GM20431 (cell line): ENCODE measurements around the gene CAPNS1.

Experiments
- in situ Hi-C: fragments of 300-500 bp; cut with MseI, MboI; formaldehyde crosslinking; loops from one replicate; pipeline ENCODE4 v1.15.0; 2020; ENCODE audit warnings: low sequenced_read_pairs; ENCODE audit not compliant: unreplicated experiment

CAPNS1 gene

DNA sequence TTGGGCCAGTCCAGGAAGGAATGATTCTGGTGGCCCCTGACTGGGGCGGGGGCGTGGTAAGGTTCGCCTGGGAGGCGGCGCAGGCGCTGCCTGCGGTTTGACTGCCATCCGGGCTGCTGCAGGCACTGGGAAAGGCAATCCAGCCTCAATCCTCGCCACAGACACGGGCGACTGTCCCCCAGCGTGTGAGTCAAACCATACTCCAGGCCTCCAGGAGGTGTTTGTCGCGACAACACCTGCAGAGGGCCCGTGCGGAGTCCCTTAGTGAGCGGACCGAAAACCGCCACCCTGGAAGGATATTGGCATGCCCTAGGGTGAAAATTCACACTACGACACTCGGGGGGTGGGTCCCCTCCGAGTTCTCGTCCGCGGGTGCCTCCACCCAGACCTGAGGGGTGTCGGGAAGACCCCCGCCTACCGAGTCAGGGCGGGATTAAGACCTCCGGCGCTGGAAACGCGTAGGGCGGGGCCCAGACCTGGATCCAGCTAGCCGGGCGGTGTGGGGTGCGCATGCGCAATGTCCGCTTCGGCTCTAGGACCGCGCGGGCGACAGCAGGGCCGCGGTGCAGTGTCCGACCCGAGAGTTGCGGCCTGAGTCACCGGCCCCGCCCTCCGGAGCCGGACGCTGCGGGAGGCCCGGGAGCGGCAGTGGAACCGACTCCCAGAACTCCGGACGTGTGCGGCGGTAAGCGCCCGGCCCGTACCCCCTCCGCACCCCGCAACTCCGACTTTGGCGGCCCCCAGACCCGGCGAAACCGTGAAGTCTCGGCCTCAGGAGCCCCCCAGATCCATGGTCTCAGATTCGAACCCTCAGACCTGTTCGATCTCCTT, at the start of gene CAPNS1:
Gene CAPNS1 (plus strand): TSS at position 594 of the 831 bp plus-strand sequence. CDS start 946 bp downstream, outside the sequence.
- in situ Hi-C loops, result no loop called here

DNA sequence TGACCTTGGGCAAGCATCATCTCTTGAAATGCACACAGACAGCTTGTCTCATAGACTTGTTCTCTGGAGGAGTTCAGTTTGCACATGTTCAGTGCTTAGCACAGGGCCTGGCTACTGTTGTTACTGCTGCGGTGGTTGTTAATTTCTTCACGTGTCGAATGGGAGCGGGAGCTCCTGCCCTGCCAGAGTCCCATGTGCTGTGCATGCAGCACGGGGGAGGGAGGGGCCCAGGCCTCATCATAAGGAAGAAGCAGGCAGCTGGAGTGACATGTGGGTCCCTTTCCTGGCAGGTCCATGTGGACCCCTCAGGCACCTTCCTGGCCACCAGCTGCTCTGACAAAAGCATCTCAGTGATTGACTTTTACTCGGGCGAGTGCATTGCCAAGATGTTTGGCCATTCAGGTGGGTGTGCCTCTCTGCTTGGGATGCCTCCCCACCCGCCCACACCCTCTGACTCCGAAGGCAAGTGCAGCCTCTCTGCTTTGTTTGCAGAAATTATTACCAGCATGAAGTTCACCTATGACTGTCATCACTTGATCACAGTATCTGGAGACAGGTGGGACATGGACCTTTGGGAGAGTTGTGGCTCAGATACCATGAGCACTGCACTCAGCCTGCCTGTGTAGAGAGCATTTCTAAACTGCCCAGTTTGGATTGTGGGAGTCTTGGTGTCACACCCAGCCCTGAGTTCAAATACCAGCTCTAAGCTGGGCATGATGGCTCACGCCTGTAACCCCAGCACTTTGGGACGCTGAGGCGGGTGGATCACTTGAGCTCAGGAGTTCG, 48.8 kb upstream of the CAPNS1 start:
- in situ Hi-C loops, result no loop called here

DNA sequence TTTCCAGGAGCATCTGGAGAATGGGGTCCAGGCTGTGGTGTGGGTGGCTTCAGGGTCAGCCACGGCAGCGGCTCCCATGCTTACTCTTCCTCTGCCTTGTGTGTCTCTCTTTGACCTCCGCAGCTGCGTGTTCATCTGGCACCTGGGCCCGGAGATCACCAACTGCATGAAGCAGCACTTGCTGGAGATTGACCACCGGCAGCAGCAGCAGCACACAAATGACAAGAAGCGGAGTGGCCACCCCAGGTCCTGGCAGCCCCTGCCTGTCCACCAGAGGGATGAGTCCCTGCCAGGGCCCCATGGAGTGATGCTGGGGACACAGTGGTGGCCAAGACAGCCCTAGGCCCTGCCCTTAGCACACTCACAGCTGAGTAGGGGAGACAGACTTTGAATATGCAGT, 47.3 kb upstream of the CAPNS1 start:
- in situ Hi-C loops, result no loop called here

DNA sequence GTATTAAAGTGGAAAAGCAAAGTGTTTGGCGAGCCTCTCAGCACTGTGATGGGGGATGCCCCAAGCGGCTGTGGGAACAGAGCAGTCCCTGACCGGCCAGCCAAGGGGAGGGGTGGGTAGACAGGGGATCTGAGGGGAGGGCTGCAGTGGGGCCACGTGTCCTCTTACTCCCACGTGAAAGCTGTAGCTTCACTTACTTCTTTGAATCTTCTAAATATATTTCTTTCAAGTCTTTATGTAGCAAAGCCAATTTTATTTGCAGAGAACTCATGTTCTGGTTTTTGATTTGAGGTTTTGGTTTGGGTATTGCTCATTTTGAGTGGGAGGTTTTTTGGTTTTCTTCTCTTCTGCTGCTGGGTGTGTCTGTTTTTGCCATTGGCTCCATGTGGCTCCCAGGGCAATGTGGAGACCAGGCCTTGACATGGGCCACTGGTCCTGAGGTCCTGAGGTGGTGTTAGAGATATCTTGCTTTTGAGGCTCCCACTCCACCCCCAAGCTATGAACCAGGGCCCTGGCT, 46.7 kb upstream of the CAPNS1 start:
- in situ Hi-C loops, result no loop called here

DNA sequence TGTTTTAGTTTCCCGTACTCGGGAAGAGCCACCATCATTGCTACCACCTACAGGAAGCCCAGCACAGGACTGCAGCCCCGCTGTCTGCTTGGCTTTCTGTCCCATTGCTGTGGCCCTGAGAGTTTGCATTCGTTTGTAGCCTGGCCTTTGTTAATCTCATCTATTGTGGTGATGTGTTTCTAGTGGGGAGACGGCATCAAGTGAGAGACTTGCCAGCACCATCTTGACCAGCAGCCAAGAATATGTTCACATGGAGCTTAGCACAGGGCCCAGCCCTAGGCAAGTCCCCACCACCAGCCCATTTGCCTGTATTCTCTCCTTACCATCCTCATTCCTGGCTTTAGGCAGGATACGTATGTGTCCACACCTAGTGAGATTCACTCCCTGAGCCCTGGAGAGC, 46.2 kb upstream of the CAPNS1 start:
- in situ Hi-C loops, result no loop called here

DNA sequence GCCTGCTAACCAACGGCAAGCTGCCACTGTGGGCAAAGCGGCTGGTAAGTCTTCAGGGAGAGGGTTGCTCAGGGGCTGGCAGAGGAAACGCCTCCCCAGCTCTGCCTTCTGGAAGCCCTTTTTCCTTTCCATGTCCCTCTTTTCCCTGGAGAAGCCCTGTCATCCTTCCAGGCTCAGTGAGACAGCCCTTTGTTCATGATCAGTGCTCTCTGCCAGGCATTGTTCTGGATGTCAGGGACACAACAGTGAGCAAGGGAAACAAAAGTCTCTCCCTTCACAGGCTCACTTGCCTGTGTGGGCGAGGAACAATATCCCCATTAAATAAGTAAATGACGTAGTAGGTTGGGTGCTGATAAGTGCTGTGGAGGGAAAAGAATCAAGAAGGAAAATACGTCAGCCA, 42.8 kb upstream of the CAPNS1 start:
- in situ Hi-C loops, result no loop called here

DNA sequence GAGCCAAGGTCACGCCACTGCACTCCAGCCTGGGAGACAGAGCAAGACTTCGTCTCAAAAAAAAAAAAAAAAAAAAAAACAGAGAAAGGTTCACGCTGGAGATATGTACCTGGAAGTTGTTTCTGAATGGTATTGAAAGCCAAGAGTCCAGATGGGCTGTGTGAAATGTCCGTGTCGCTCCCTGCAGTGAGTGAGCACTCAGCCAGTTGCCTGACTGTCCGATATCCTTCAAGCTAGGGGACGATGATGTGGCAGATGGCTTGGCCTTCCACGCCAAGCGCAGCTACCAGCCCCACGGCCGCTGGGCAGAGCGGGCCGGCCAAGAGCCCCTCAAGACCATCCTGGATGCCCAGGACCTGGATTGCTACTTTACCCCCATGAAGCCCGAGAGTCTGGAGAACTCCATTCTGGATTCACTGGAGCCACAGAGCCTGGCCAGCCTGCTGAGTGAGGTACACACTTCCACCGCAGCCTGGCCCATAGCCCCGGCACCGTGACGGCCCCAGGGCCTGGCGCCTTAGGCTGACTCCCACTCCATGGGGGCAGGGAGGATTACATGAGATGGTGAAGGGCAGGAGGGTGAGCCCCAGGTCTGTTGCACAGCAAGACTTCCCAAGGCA, 40.6 kb upstream of the CAPNS1 start:
- in situ Hi-C loops, result no loop called here

DNA sequence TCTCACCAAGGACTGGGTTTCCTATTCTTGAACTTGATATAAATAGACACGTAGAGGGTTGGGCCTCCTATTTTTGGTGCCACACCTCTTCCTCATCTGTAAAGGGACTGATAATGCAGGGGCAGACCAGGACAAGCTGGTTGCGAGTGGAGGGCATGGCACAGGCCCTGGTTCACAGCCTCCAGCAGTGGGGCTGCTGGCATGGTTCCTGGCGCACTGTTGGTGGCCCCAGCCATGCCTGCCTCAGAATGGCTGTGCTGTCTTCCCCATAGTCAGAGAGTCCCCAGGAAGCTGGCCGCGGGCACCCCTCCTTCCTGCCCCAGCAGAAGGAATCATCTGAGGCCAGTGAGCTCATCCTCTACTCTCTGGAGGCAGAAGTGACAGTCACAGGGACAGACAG, 39.4 kb upstream of the CAPNS1 start:
- in situ Hi-C loops, result no loop called here

DNA sequence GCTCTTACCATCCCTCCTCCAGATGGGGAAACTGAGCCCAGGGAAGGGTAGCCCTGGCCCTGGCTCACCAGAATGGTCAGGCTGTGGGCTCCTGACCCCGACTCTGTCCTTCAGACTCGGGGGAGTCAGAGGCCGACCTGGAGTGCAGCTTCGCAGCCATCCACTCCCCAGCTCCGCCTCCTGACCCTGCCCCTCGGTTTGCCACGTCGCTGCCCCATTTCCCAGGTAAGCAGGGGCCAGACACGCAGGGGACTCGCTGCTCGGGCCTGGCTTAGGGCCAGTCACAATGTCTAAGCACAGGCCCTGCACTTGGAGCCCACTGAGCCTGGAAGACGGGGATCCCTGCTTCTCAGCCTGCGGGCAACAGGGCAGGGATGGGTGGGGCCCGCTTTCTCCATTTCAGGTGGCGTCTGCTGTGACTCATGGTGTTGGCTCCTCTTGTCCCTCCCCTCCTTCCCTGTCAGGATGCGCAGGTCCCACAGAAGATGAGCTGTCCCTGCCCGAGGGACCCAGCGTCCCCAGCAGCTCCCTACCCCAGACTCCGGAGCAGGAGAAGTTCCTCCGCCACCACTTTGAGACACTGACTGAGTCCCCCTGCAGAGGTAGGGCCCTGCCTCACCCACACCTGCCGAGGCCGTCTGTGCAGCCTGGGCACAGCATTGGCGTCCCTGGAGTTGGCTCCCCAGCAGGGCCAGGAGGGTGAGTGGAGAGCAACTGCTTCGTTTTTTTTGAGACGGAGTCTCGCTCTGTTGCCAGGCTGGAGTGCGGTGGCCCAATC, 38.1 kb upstream of the CAPNS1 start:
- in situ Hi-C loops, result no loop called here

DNA sequence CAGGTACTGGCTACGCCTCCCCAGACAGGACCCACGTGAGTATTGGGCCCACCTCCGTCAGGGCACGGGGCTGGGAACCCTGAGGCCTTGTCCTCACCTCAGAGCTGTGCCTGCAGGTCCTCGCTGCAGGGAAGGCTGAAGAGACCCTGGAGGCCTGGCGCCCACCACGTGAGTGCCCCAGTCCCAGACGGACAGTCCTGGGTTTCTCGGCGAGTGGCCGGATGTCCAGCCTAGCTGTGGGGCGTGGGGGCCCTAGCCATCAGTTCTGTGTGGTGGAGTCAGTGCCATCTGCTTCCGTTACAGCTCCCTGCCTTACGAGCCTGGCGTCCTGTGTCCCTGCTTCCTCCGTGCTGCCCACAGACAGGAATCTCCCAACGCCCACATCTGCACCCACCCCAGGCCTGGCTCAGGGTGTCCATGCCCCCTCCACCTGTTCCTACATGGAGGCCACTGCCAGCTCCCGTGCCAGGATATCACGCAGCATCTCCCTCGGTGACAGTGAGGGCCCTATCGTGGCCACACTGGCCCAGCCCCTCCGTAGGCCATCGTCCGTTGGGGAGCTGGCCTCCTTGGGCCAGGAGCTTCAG, 36.7 kb upstream of the CAPNS1 start:
- in situ Hi-C loops, result no loop called here

DNA sequence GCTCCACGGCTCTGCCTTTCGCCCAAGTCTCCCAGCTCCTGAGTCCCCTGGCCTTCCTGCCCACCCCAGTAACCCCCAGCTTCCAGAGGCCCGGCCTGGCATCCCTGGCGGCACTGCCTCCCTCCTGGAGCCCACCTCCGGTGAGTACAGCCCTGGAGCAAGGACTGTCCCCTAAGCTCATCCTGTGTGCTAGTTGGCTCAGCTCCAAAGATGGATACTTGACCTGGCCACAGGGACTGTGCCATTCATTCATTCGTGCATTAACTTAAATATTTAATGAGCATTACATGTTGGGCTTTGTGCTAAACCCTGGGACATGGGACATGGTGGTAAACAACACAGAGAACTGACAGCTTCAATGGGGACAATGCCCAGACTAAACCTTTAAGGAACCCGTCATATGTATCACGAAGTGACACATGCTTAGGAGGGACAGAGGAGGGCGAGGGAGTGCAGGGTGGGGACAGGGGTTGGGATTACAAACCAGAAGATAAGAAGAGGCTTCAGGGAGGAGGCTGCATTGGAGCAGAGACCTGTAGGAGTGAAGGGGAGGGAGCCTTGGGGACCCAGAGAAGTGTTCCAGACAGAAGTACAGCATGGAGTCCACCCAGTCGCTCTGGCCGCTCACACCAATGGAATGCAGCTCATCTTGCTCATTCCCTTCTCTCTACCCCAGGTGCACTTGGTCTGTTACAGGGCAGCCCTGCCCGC, 35.9 kb upstream of the CAPNS1 start:
- in situ Hi-C loops, result no loop called here

DNA sequence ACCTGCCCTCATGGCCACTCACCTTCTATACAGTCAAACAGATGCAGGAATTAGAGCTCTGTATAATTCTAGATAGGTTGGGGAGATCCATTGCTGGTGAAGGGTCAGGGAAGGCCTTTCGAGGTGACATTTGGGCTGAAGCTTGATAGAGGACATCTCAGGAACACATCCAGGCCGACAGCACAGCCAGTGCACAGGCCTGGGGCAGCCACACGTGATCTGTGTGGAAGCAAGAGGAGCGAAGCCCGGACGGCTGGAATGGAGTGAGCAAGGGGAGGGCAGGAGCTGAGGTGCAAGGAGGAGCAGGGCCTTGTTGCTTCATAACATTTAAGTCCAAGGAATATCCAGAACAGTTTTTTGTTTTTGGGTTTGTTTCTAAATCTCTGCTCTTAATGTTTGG, 33.4 kb upstream of the CAPNS1 start:
- in situ Hi-C loops, result no loop called here

DNA sequence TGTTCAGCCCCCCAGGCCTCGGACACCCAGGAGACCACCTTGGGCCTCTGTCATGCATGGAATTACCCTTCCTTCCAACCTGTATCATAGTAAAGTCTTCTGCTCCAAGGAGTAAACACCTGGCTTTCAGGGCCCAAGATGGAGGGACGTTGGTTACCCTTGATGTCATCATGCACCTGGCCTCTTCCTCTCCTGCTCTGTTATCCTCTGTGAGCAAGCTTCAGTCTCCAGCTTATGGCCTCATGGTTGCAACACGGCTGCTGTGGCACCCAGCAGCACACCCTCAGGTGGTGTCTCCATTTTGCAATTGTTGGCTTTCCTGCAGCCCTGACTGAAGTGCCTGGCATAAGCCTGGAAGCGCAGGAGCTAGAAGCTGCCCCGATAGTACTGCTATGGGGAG, 32.9 kb upstream of the CAPNS1 start:
- in situ Hi-C loops, result no loop called here

DNA sequence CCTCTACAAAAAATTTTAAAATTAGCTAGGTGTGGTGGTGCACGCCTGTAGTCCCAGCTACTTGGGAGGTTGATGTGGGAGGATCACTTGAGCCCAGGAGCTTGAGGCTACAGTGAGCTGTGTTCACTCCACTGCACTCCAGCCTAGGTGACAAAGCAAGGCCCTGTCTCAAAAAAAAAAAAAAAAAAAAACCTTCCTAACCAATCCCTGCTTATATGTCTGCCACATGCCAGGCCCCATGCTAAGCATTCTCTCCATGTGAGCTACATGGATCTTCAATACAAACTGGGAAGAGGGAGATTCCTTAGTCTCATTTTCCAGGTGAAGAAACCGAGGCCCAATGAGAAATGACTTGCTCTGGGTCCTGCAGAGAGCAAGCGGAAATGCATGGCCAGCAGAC, 31.2 kb upstream of the CAPNS1 start:
- in situ Hi-C loops, result no loop called here

DNA sequence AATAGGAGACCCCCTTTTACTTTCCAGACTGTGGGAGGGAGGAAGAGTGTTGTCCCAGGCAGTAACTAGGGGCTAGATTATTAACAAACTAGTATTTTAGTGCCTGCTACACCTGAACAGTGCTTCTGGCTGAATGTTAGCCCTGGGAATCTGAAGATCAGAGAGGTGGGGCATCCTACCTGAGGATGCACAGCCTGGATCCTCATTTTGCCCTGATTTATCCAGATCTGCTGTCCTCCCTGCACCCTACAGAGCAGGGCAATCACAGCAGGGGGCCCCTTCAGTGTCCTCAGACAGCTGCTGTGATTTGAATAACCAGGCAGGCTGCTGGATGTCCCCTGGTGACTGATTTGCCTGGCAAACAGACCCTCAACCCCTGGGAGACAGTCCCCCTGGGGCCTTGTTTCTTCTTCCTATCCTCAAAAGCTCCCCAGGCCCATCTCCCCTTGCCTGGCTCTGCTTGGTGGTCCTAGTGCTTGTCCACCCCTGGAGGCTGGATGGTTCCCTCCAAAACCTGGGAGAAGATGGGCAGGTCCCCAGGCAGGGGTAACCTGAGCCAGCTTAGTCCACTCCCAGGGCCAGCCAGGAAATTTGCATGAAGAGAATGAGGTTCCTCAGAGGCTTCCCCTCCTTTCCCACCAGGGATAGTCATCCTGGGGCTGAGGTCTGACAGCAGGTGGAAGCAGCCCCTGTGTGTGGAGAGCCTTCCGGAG, 29.2 kb upstream of the CAPNS1 start, which contains the start of gene OVOL3:
Gene OVOL3 (plus strand): TSS at position 657 of the 713 bp plus-strand sequence. CDS start 60 bp downstream, outside the sequence.
- in situ Hi-C loops, result no loop called here

DNA sequence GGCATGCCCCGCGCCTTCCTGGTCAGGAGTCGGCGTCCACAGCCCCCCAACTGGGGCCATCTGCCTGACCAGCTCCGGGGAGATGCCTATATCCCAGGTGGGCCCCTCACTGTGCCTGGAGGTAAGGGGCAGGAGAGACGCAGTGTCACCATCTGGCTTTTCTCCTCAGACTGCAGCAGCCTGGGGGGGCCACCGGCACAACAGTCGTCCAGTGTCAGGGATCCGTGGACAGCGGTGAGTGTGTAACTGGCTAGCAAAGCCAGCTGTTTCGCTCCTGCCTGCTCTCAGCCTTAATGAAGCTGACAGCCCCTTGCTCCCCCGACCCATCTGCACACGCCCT, 28.7 kb upstream of the CAPNS1 start:
- in situ Hi-C loops, result no loop called here

DNA sequence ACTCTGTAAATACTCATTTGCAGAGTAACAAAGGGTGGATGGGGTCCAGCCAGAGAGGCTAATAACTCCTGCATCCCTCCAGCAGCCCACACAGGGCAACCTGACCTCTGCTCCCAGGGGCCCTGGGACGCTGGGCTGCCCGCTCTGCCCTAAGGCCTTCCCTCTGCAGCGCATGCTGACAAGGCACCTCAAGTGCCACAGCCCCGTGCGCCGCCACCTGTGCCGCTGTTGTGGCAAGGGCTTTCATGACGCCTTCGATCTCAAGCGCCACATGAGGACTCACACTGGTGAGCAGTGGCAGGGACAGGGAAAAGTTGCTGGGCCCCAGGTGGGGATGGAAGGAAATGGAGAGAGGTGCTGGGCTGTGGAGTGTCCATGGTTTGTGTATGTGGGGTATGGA, 27.2 kb upstream of the CAPNS1 start:
- in situ Hi-C loops, result no loop called here

DNA sequence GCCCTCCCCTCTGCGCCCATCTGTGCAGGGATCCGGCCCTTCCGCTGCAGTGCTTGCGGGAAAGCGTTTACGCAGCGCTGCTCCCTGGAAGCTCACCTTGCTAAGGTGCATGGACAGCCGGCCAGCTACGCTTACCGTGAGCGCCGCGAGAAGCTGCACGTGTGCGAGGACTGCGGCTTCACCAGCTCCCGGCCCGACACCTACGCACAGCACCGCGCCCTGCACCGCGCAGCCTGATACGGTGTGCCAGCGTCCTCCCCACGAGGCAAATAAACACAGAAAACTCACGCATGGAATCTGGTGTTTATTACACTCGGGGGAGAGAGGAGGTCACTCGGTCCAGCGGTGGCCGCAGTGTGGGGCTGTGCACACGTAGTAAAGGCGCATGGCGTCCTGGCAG, 26.4 kb upstream of the CAPNS1 start:
- in situ Hi-C loops, result no loop called here
